WTC11 (cell line): ENCODE measurements around the gene SPHK1. TPM values are rescaled to one million over a fixed set of nuclear protein-coding genes. Genes with fewer than 3 reads are reported as not detected.

Source experiments
- ATAC-seq: fragments of 200-7000 bp; cut with Tn5 transposase; 2 replicates; pipeline ENCODE4 v1.10.0; 2021; ENCODE audit warnings: mild to moderate bottlenecking, moderate library complexity
- CTCF ChIA-PET: fragments of 300-600 bp; sonication (Branson Sonifier 250); formaldehyde crosslinking; loops from one replicate; lab custom pipeline; 2021; ENCODE audit warnings: antibody characterized with exemption; lab: Charles Lee
- POLR2A ChIA-PET: fragments of 350-600 bp; sonication (Branson Sonifier 250); formaldehyde crosslinking; loops from one replicate; lab custom pipeline; 2021; ENCODE audit warnings: antibody characterized with exemption; lab: Charles Lee
- DNase-seq: peaks from one replicate; pipeline ENCODE4 v3.0.0; 2021; ENCODE audit warnings: low spot score
- H3K27ac Mint-ChIP-seq: 2 replicates; pipeline ENCODE4 v1.8.0; 2021; ENCODE audit warnings: mixed read lengths
- H3K27me3 Mint-ChIP-seq: 2 replicates; pipeline ENCODE4 v1.8.0; 2021; ENCODE audit warnings: low read depth, mild to moderate bottlenecking, moderate library complexity, mixed read lengths
- H3K36me3 Mint-ChIP-seq: 2 replicates; pipeline ENCODE4 v1.8.0; 2021; ENCODE audit warnings: mixed read lengths
- H3K4me1 Mint-ChIP-seq: 2 replicates; pipeline ENCODE4 v1.8.0; 2022; ENCODE audit warnings: mixed read lengths
- H3K4me3 Mint-ChIP-seq: 2 replicates; pipeline ENCODE4 v1.8.0; 2021; ENCODE audit warnings: mild to moderate bottlenecking, moderate library complexity, mixed read lengths
- H3K9me3 Mint-ChIP-seq: 2 replicates; pipeline ENCODE4 v1.8.0; 2021; ENCODE audit warnings: mixed read lengths
- CBFB ChIP-seq: sonication (generic); formaldehyde crosslinking; IDR thresholded peaks from 2 replicates; pipeline ENCODE4 v1.8.1; 2022; ENCODE audit warnings: mild to moderate bottlenecking, low read depth, missing genetic modification reagents
- E2F4 ChIP-seq: sonication (generic); formaldehyde crosslinking; IDR thresholded peaks from 2 replicates; pipeline ENCODE4 v1.8.1; 2022; ENCODE audit warnings: low read depth, mild to moderate bottlenecking, moderate library complexity, missing genetic modification reagents, borderline replicate concordance
- E2F5 ChIP-seq: sonication (generic); formaldehyde crosslinking; IDR thresholded peaks from 2 replicates; pipeline ENCODE4 v1.8.1; 2022; ENCODE audit warnings: mild to moderate bottlenecking, moderate library complexity, missing genetic modification reagents
- ESRRA ChIP-seq: sonication (generic); formaldehyde crosslinking; IDR thresholded peaks from 2 replicates; pipeline ENCODE4 v1.8.1; 2022; ENCODE audit warnings: mild to moderate bottlenecking, missing genetic modification reagents, borderline replicate concordance
- FOXP1 ChIP-seq: sonication (generic); formaldehyde crosslinking; IDR thresholded peaks from 2 replicates; pipeline ENCODE4 v1.8.0; 2022; ENCODE audit warnings: missing genetic modification reagents, mild to moderate bottlenecking, moderate library complexity, borderline replicate concordance
- GTF2I ChIP-seq: fragments of 250-450 bp; sonication (Bioruptor Pico); conservative IDR thresholded peaks from 2 replicates; pipeline ENCODE4 v1.4.0; 2021; ENCODE audit warnings: mild to moderate bottlenecking
- HMGA2 ChIP-seq: fragments of 250-450 bp; sonication (Bioruptor Pico); IDR thresholded peaks from 2 replicates; pipeline ENCODE4 v1.4.0; 2021; ENCODE audit warnings: mild to moderate bottlenecking, moderate library complexity
- HMGXB4 ChIP-seq: sonication (generic); formaldehyde crosslinking; IDR thresholded peaks from 2 replicates; pipeline ENCODE4 v1.8.1; 2023; ENCODE audit warnings: mild to moderate bottlenecking, moderate library complexity, missing genetic modification reagents
- IRF2 ChIP-seq: sonication (generic); formaldehyde crosslinking; IDR thresholded peaks from 2 replicates; pipeline ENCODE4 v1.8.0; 2022; ENCODE audit warnings: low read depth, missing genetic modification reagents, borderline replicate concordance
- MYBL2 ChIP-seq: sonication (generic); formaldehyde crosslinking; IDR thresholded peaks from 2 replicates; pipeline ENCODE4 v1.8.1; 2023; ENCODE audit warnings: mild to moderate bottlenecking, moderate library complexity, missing genetic modification reagents
- NFATC4 ChIP-seq: fragments of 250-450 bp; sonication (Bioruptor Pico); IDR thresholded peaks from 2 replicates; pipeline ENCODE4 v1.9.0; 2021; ENCODE audit warnings: mild to moderate bottlenecking
- PRRX2 ChIP-seq: fragments of 250-450 bp; sonication (Bioruptor Pico); IDR thresholded peaks from 2 replicates; pipeline ENCODE4 v1.8.0; 2021; ENCODE audit warnings: mild to moderate bottlenecking
- STAT6 ChIP-seq: sonication (generic); formaldehyde crosslinking; conservative IDR thresholded peaks from 2 replicates; pipeline ENCODE4 v1.8.1; 2023; ENCODE audit warnings: mild to moderate bottlenecking, low read depth, missing genetic modification reagents, moderate library complexity
- ZBTB21 ChIP-seq: sonication (generic); formaldehyde crosslinking; IDR thresholded peaks from 2 replicates; pipeline ENCODE4 v1.8.1; 2023; ENCODE audit warnings: mild to moderate bottlenecking, missing genetic modification reagents, borderline replicate concordance
- ZBTB43 ChIP-seq: sonication (generic); formaldehyde crosslinking; IDR thresholded peaks from 2 replicates; pipeline ENCODE4 v1.8.1; 2023; ENCODE audit warnings: mild to moderate bottlenecking, missing genetic modification reagents
- ZNF138 ChIP-seq: sonication (generic); formaldehyde crosslinking; conservative IDR thresholded peaks from 2 replicates; pipeline ENCODE4 v1.8.1; 2022; ENCODE audit warnings: mild to moderate bottlenecking, moderate library complexity, missing genetic modification reagents
- ZNF532 ChIP-seq: fragments of 250-450 bp; sonication (Bioruptor Pico); IDR thresholded peaks from 2 replicates; pipeline ENCODE4 v1.9.0; 2021; ENCODE audit warnings: mild to moderate bottlenecking, borderline replicate concordance
- ZSCAN18 ChIP-seq: fragments of 250-450 bp; sonication (Bioruptor Pico); IDR thresholded peaks from 2 replicates; pipeline ENCODE4 v2.1.2; 2022; ENCODE audit warnings: mild to moderate bottlenecking, moderate library complexity
- total RNA-seq: library from RNA; stranded (reverse); gene quantifications from 3 replicates; pipeline ENCODE4 v1.2.3, GENCODE V29; 2021

Gene SPHK1
- total RNA-seq, 1 experiment from 2014 or later, result 2.5 TPM

- TF ChIP-seq ZBTB21, result no peak
- no peak for TF ChIP-seq CBFB (CRISPR knock-in tag)
- TF ChIP-seq GTF2I (CRISPR knock-in tag), result no peak
These were observed at the start of gene SPHK1 (continued) for GRCh38 chr17:76384222-76384986.

- DNase-seq, result no peak
- Mint-ChIP-seq H3K27me3 (no peaks in the 10 kb centered on the region), H3K9me3 (no peaks in the 10 kb centered on the region), H3K27ac (no peak overlapping the region)
- no peak for TF ChIP-seq ZBTB21
- TF ChIP-seq HMGA2, result no peak
- TF ChIP-seq E2F5, result no peak
- no peak for TF ChIP-seq ZSCAN18
- no peak for TF ChIP-seq E2F4 (CRISPR knock-in tag)
- TF ChIP-seq MYBL2 (CRISPR knock-in tag), result no peak
- TF ChIP-seq FOXP1 (CRISPR knock-in tag), result no peak
- TF ChIP-seq ZNF138 (CRISPR knock-in tag), result no peak
- no peak for TF ChIP-seq HMGXB4 (CRISPR knock-in tag)
- TF ChIP-seq ZNF532 (CRISPR knock-in tag), result no peak
- TF ChIP-seq IRF2 (CRISPR knock-in tag), result no peak
- TF ChIP-seq ESRRA (CRISPR knock-in tag), result no peak
- TF ChIP-seq NFATC4, result no peak
- no peak for TF ChIP-seq STAT6 (CRISPR knock-in tag)
- no peak for TF ChIP-seq PRRX2 (CRISPR knock-in tag)
- TF ChIP-seq ZBTB43 (CRISPR knock-in tag), result no peak
- TF ChIP-seq, all 79 proteins: peak for 0
- ChIA-PET POLR2A (interaction anchor here (0.6 kb wide), 1 partner anchor 205 kb away, joined by 3 read pairs; no protein-coding TSS in a partner anchor), CTCF (interaction anchor here (0.7 to 1.0 kb wide), 4 partner anchors 32 to 154 kb away, joined by 3 read pairs; no protein-coding TSS in a partner anchor)
- ATAC-seq, result no peak
- peaks cover 6% of the 10 kb centered on the region; the same call in 1 of the 2 replicates for H3K4me1 Mint-ChIP-seq
- no peak overlapping the region for H3K4me3 Mint-ChIP-seq
- peaks cover 7% of the 10 kb centered on the region for H3K36me3 Mint-ChIP-seq
These were observed 48.6 kb upstream of the SPHK1 start for GRCh38 chr17:76335716-76336381.
